ENCODE data around the gene FUBP1. TPM values are rescaled to one million over a fixed set of nuclear protein-coding genes. Genes with fewer than 3 reads are reported as not detected.
A peak's percentile ranks its signal among the peaks of the same experiment; 100 is the strongest.

The FUBP1 gene
- total and polyA plus RNA-seq, 2 of the 8 experiments (the other 6 are each of a cell fraction or from before 2014, with no cell fraction given), result 184 to 201 TPM

GRCh38 chr1:78004719-78005447 is 26.0 kb upstream of the FUBP1 start, which contains the start of gene DNAJB4 (continued):
- peak; percentile 44; the same call in 1 of the 2 replicates for TF ChIP-seq TAF1 (IDR thresholded peaks at IDR 0.05; ENCODE audit: low read depth, low read length)
- peak; percentile 34 for TF ChIP-seq ASH2L (IDR thresholded peaks at IDR 0.05; ENCODE audit: low read length)
- peak; percentile 3; the same call in 1 of the 2 replicates for TF ChIP-seq POLR2AphosphoS5 (IDR thresholded peaks at IDR 0.05; ENCODE audit: low read depth, low read length)
- TF ChIP-seq ZNF274 (IDR thresholded peaks at IDR 0.05; ENCODE audit: borderline replicate concordance, extremely low read depth, low read length), result no peak
- no peak for TF ChIP-seq CBX8 (IDR thresholded peaks at IDR 0.05; ENCODE audit: borderline replicate concordance, low read depth, low read length)
- TF ChIP-seq RNF2 (IDR thresholded peaks at IDR 0.05; ENCODE audit: borderline replicate concordance, low read depth, low read length, missing control alignments, poor library complexity, severe bottlenecking), result no peak

Data from H1 (cell line).